IMR-90 (cell line): ENCODE results near the gene CD300LG. TPM values are rescaled to one million over a fixed set of nuclear protein-coding genes. Genes with fewer than 3 reads are reported as not detected.

Source experiments
- ATAC-seq: fragments of 200-7000 bp; cut with Tn5 transposase; 2 replicates; pipeline ENCODE4 v1.9.1; 2020; ENCODE audit warnings: low read depth, mild to moderate bottlenecking, moderate library complexity
- BruUV-seq: library from RNA; stranded (reverse); fragments of 400-500 nt; replicated peaks from 2 replicates; lab custom pipeline; 2021; lab: Mats Ljungman, UMichigan
- CTCF ChIA-PET: fragments of 300-600 bp; formaldehyde crosslinking; extraction: SDS; loops from one replicate; lab custom pipeline; 2021; ENCODE audit warnings: antibody characterized with exemption; lab: Yijun Ruan, JAX
- POLR2A ChIA-PET: fragments of 300-600 bp; sonication (Branson Sonifier 250); formaldehyde crosslinking; loops from one replicate; lab custom pipeline; 2022; ENCODE audit warnings: antibody characterized with exemption; ENCODE audit not compliant: unreplicated experiment; lab: Charles Lee
- DNase-seq: peaks from one replicate; pipeline ENCODE4 v3.0.0; 2013
- H2AFZ ChIP-seq: replicated peaks from 2 replicates; pipeline ENCODE3; 2013; ENCODE audit warnings: low read length, mild to moderate bottlenecking; ENCODE audit not compliant: poor library complexity
- H2AK5ac ChIP-seq: 2 replicates; pipeline ENCODE4 v1.6.1; 2013; ENCODE audit warnings: low read depth, low read length, inconsistent platforms
- H2AK9ac ChIP-seq: replicated peaks from 2 replicates; pipeline ENCODE3; 2013; ENCODE audit warnings: mild to moderate bottlenecking, low read depth, low read length, moderate library complexity; ENCODE audit not compliant: poor library complexity
- H2BK120ac ChIP-seq: 2 replicates; pipeline ENCODE4 v1.6.1; 2013; ENCODE audit warnings: low read depth, low read length, inconsistent platforms
- H2BK15ac ChIP-seq: 3 replicates; pipeline ENCODE4 v1.6.1; 2013; ENCODE audit warnings: low read depth, low read length, inconsistent platforms
- H2BK20ac ChIP-seq: 2 replicates; pipeline ENCODE4 v1.6.1; 2013; ENCODE audit warnings: low read depth, mild to moderate bottlenecking, inconsistent platforms, low read length, moderate library complexity
- H2BK5ac ChIP-seq: 2 replicates; pipeline ENCODE4 v1.6.1; 2013; ENCODE audit warnings: mild to moderate bottlenecking, low read depth, low read length, inconsistent platforms; ENCODE audit not compliant: poor library complexity, severe bottlenecking
- H3K14ac ChIP-seq: replicated peaks from 2 replicates; pipeline ENCODE4 v1.6.1; 2013; ENCODE audit warnings: low read depth, low read length, inconsistent platforms
- H3K18ac ChIP-seq: 2 replicates; pipeline ENCODE4 v1.6.1; 2013; ENCODE audit warnings: low read depth, low read length, control low read depth
- H3K23ac ChIP-seq: 2 replicates; pipeline ENCODE4 v1.6.1; 2013; ENCODE audit warnings: low read depth, low read length, inconsistent platforms
- H3K27ac ChIP-seq: 2 replicates; pipeline ENCODE4 v1.5.1; 2013; ENCODE audit warnings: mild to moderate bottlenecking, control low read depth, low read length; ENCODE audit not compliant: insufficient read depth
- H3K27me3 ChIP-seq: 2 replicates; pipeline ENCODE4 v1.6.1; 2013; ENCODE audit warnings: low read length; ENCODE audit not compliant: control insufficient read depth, insufficient read depth
- H3K36me3 ChIP-seq: 2 replicates; pipeline ENCODE4 v1.6.1; 2013; ENCODE audit warnings: low read length, mixed read lengths; ENCODE audit not compliant: control insufficient read depth, insufficient read depth
- H3K4ac ChIP-seq: 2 replicates; pipeline ENCODE4 v1.6.1; 2013; ENCODE audit warnings: low read depth, low read length, inconsistent platforms
- H3K4me1 ChIP-seq: 2 replicates; pipeline ENCODE4 v1.6.1; 2013; ENCODE audit warnings: low read length, mixed read lengths; ENCODE audit not compliant: control insufficient read depth, insufficient read depth
- H3K4me2 ChIP-seq: 2 replicates; pipeline ENCODE4 v1.6.1; 2013; ENCODE audit warnings: low read depth, mild to moderate bottlenecking, control low read depth, low read length, moderate library complexity
- H3K4me3 ChIP-seq: 2 replicates; pipeline ENCODE4 v1.5.1; 2013; ENCODE audit warnings: low read depth, mild to moderate bottlenecking, control low read depth, low read length, moderate library complexity; ENCODE audit not compliant: insufficient read depth
- H3K56ac ChIP-seq: 2 replicates; pipeline ENCODE4 v1.6.1; 2013; ENCODE audit warnings: low read length, inconsistent platforms; ENCODE audit not compliant: insufficient read depth; ENCODE audit errors: extremely low read depth
- H3K79me1 ChIP-seq, 2 experiments: 2 replicates each; pipeline ENCODE4 v1.6.1; 2013; ENCODE audit warnings: low read length in 2 of 2, inconsistent platforms in 1 of 2, low read depth in 1 of 2
- H3K9ac ChIP-seq: 2 replicates; pipeline ENCODE4 v1.6.1; 2013; ENCODE audit warnings: low read depth, low read length, control low read depth
- H3K9me1 ChIP-seq: 2 replicates; pipeline ENCODE4 v1.6.1; 2013; ENCODE audit warnings: low read length, inconsistent platforms; ENCODE audit not compliant: insufficient read depth
- H3K9me3 ChIP-seq: 2 replicates; pipeline ENCODE4 v1.6.1; 2013; ENCODE audit warnings: low read length; ENCODE audit not compliant: control insufficient read depth, insufficient read depth
- H4K20me1 ChIP-seq: 2 replicates; pipeline ENCODE4 v1.6.1; 2013; ENCODE audit warnings: low read length, inconsistent platforms; ENCODE audit not compliant: insufficient read depth
- H4K5ac ChIP-seq: 2 replicates; pipeline ENCODE4 v1.6.1; 2013; ENCODE audit warnings: mild to moderate bottlenecking, low read depth, low read length, control low read depth
- H4K8ac ChIP-seq, 2 experiments: 2 replicates each; pipeline ENCODE4 v1.6.1; 2013; ENCODE audit warnings: low read depth in 2 of 2, low read length in 2 of 2, control low read depth in 1 of 2, inconsistent platforms in 1 of 2
- H4K91ac ChIP-seq: 2 replicates; pipeline ENCODE4 v1.6.1; 2013; ENCODE audit warnings: low read depth, low read length, inconsistent platforms; ENCODE audit not compliant: insufficient read depth
- BHLHE40 ChIP-seq: fragments of 150-350 bp; IDR thresholded peaks from 2 replicates; pipeline ENCODE4 v1.6.1; 2016; ENCODE audit warnings: mild to moderate bottlenecking, low read depth, low read length
- CEBPB ChIP-seq: IDR thresholded peaks from 2 replicates; pipeline ENCODE4 v1.6.1; 2012; ENCODE audit warnings: low read depth, low read length, improper control_type of control experiment
- CHD1 ChIP-seq: IDR thresholded peaks from 2 replicates; pipeline ENCODE4 v1.6.1; 2012; ENCODE audit warnings: low read depth, low read length, improper control_type of control experiment
- CTCF ChIP-seq: conservative IDR thresholded peaks from 2 replicates; pipeline ENCODE4 v1.5.1; 2012; ENCODE audit warnings: mild to moderate bottlenecking, low read depth, low read length, improper control_type of control experiment
- FOS ChIP-seq: fragments of 150-350 bp; IDR thresholded peaks from 2 replicates; pipeline ENCODE4 v1.6.1; 2016; ENCODE audit warnings: low read depth, low read length
- MAFK ChIP-seq: IDR thresholded peaks from 2 replicates; pipeline ENCODE4 v1.6.1; 2012; ENCODE audit warnings: low read depth, low read length, improper control_type of control experiment
- MAZ ChIP-seq: IDR thresholded peaks from 2 replicates; pipeline ENCODE4 v1.6.1; 2012; ENCODE audit warnings: low read depth, mild to moderate bottlenecking, low read length, improper control_type of control experiment, moderate library complexity, borderline replicate concordance
- MXI1 ChIP-seq: IDR thresholded peaks from 2 replicates; pipeline ENCODE4 v1.6.1; 2012; ENCODE audit warnings: low read depth, mild to moderate bottlenecking, low read length, moderate library complexity, borderline replicate concordance
- NFE2L2 ChIP-seq: fragments of 150-350 bp; IDR thresholded peaks from 2 replicates; pipeline ENCODE4 v1.6.1; 2016; ENCODE audit warnings: low read depth, mild to moderate bottlenecking, low read length
- POLR2A ChIP-seq: IDR thresholded peaks from 2 replicates; pipeline ENCODE4 v1.6.1; 2012; ENCODE audit warnings: mild to moderate bottlenecking, low read depth, low read length
- RAD21 ChIP-seq: IDR thresholded peaks from 2 replicates; pipeline ENCODE4 v1.6.1; 2012; ENCODE audit warnings: low read length, improper control_type of control experiment
- RCOR1 ChIP-seq: IDR thresholded peaks from 2 replicates; pipeline ENCODE4 v1.6.1; 2012; ENCODE audit warnings: mild to moderate bottlenecking, low read length, improper control_type of control experiment; ENCODE audit not compliant: insufficient replicate concordance
- RFX5 ChIP-seq: IDR thresholded peaks from 2 replicates; pipeline ENCODE4 v1.8.0; 2012; ENCODE audit warnings: low read depth, mild to moderate bottlenecking, low read length, moderate library complexity
- SMC3 ChIP-seq: fragments of 150-350 bp; IDR thresholded peaks from 2 replicates; pipeline ENCODE4 v1.6.1; 2016; ENCODE audit warnings: low read depth, mild to moderate bottlenecking, antibody characterized with exemption, low read length, moderate library complexity
- WGBS, 2 experiments: methylation state at CpG; one replicate each; pipeline versions ENCODE4 v1.1.5 to v1.1.7; 2013; ENCODE audit warnings: missing lambda C conversion rate in 2 of 2; ENCODE audit not compliant: insufficient read length in 1 of 2; ENCODE audit errors: extremely low coverage in 2 of 2; 5-methylcytosine and 5-hydroxymethylcytosine counted together
- dilution Hi-C: fragments of 300-500 bp; cut with HindIII; formaldehyde crosslinking; loops from one replicate; pipeline ENCODE4 v1.14.3; 2018; ENCODE audit warnings: low sequenced_read_pairs; ENCODE audit not compliant: unreplicated experiment
- in situ Hi-C: fragments of 300-500 bp; cut with MboI; formaldehyde crosslinking; loops from 3 replicates; pipeline ENCODE4 v1.14.3; 2019; ENCODE audit warnings: low sequenced_read_pairs, inconsistent platforms, mixed read lengths
- intact Hi-C: fragments of 100-400 bp; cut with micrococcal nuclease; formaldehyde crosslinking; loops from 2 replicates; pipeline ENCODE4 v1.10.0; 2022
- polyA plus RNA-seq, 3 experiments: library from polyadenylated mRNA; depleted of rRNA; stranded (reverse); fragments of >200 nt; gene quantifications; 2 replicates each; pipeline ENCODE4 v1.2.3, GENCODE V29; 2012; ENCODE audit warnings: low replicate concordance in 1 of 3
- total RNA-seq: library from RNA; depleted of rRNA; stranded (reverse); fragments of >200 nt; gene quantifications from 2 replicates; pipeline ENCODE4 v1.2.3, GENCODE V29; 2012
- TF ChIP-seq, protein P1 (sequence below): fragments of 150-350 bp; IDR thresholded peaks from 2 replicates; pipeline ENCODE4 v1.6.1; 2016; ENCODE audit warnings: low read depth, mild to moderate bottlenecking, low read length, moderate library complexity, borderline replicate concordance
- TF ChIP-seq, protein P2 (sequence below): fragments of 150-350 bp; IDR thresholded peaks from 2 replicates; pipeline ENCODE4 v1.6.1; 2017; ENCODE audit warnings: mild to moderate bottlenecking, antibody characterized with exemption, low read length, low read depth

Gene CD300LG
- total and polyA plus RNA-seq, 2 of the 4 experiments (the other 2 are of a cell fraction): not detected

DNA sequence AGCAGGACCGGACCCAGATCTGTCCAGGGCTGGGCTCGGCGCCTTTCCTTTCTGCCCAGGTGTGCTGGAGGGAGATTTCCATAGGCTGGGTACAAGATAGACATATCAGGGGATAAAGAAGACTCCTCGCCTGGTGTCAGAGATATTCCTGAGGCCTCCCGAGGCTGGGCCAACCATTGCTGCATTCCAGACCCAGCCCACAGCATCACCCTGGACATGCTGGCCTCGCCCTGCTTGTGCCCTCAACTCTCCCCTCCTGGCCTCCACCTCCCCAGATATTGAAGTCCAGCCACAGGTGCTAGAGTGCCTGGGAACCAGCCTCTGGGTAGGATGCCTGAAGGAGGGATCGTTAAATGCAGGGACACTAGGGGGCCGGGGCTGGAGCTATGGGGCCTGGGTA, 2.1 kb downstream of the CD300LG start:
- H3K18ac ChIP-seq: no peak overlapping the region
- no peak overlapping the region for H3K9ac ChIP-seq
- ATAC-seq: no peak
- ChIA-PET POLR2A (no interaction called here), CTCF (no interaction called here)
- no peak overlapping the region for H2BK120ac ChIP-seq
- no peak overlapping the region for H3K56ac ChIP-seq
- H3K79me1 ChIP-seq: no peaks in the 10 kb centered on the region
- peaks cover 45% of the 10 kb centered on the region for H3K27me3 ChIP-seq
- H3K4ac ChIP-seq: no peak overlapping the region
- no peaks in the 10 kb centered on the region for H3K36me3 ChIP-seq
- no peak overlapping the region for H2BK15ac ChIP-seq
- no peak overlapping the region for H3K23ac ChIP-seq
- H3K4me1 ChIP-seq: no peaks in the 10 kb centered on the region
- 77% methylated on average over 7 of the region's 8 CpGs; no CpG with 5 or more reads in 1 of the 2 experiments for WGBS, 2 experiments
- no peak overlapping the region for H4K8ac ChIP-seq
- H2AK9ac ChIP-seq: no peak overlapping the region
- no peak overlapping the region for H3K27ac ChIP-seq
- H4K91ac ChIP-seq: no peak overlapping the region
- H4K20me1 ChIP-seq: no peaks in the 10 kb centered on the region
- dilution Hi-C loops (no loop called here), in situ Hi-C loops (no loop called here), intact Hi-C loops (loop anchor here (5.0 kb wide), 2 partner anchors 67 to 87 kb away; partner anchors contain the start of gene CFAP97D1)
- no peaks in the 10 kb centered on the region for H3K9me1 ChIP-seq
- BruUV-seq: no TSS peak
- H4K5ac ChIP-seq: no peak overlapping the region
- no peak overlapping the region for H2AK5ac ChIP-seq
- no peak for DNase-seq
- no peak overlapping the region for H3K14ac ChIP-seq
- no peak overlapping the region for H2BK5ac ChIP-seq
- no peaks in the 10 kb centered on the region for H3K9me3 ChIP-seq
- no peak overlapping the region for H2BK20ac ChIP-seq
- no peak overlapping the region for H3K4me2 ChIP-seq
- no peak overlapping the region for H3K4me3 ChIP-seq
- no peak overlapping the region for H2AFZ ChIP-seq
- no peak for TF ChIP-seq SMC3
- no peak for TF ChIP-seq NFE2L2
- no peak for TF ChIP-seq MXI1
- TF ChIP-seq MAFK: no peak
- TF ChIP-seq, protein P1, sequence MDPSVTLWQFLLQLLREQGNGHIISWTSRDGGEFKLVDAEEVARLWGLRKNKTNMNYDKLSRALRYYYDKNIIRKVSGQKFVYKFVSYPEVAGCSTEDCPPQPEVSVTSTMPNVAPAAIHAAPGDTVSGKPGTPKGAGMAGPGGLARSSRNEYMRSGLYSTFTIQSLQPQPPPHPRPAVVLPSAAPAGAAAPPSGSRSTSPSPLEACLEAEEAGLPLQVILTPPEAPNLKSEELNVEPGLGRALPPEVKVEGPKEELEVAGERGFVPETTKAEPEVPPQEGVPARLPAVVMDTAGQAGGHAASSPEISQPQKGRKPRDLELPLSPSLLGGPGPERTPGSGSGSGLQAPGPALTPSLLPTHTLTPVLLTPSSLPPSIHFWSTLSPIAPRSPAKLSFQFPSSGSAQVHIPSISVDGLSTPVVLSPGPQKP: no peak
- TF ChIP-seq FOS: no peak
- TF ChIP-seq, protein P2, sequence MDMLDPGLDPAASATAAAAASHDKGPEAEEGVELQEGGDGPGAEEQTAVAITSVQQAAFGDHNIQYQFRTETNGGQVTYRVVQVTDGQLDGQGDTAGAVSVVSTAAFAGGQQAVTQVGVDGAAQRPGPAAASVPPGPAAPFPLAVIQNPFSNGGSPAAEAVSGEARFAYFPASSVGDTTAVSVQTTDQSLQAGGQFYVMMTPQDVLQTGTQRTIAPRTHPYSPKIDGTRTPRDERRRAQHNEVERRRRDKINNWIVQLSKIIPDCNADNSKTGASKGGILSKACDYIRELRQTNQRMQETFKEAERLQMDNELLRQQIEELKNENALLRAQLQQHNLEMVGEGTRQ: no peak
- TF ChIP-seq RAD21: no peak
- TF ChIP-seq POLR2A: no peak
- TF ChIP-seq CHD1: no peak
- TF ChIP-seq BHLHE40: no peak
- no peak for TF ChIP-seq MAZ
- no peak for TF ChIP-seq CEBPB
- TF ChIP-seq CTCF: no peak
- TF ChIP-seq RCOR1: no peak
- no peak for TF ChIP-seq RFX5
